ENCODE data around the gene OGFOD2.

OGFOD2 gene

GRCh38 chr12:122943196-122943595 is 31.8 kb upstream of the OGFOD2 start:
- DNase-seq (ENCODE audit: low read depth, low spot score): no peak
- no peak overlapping the region for H3K4me3 ChIP-seq (ENCODE audit: low read depth, low read length)
- TF ChIP-seq, protein P1, sequence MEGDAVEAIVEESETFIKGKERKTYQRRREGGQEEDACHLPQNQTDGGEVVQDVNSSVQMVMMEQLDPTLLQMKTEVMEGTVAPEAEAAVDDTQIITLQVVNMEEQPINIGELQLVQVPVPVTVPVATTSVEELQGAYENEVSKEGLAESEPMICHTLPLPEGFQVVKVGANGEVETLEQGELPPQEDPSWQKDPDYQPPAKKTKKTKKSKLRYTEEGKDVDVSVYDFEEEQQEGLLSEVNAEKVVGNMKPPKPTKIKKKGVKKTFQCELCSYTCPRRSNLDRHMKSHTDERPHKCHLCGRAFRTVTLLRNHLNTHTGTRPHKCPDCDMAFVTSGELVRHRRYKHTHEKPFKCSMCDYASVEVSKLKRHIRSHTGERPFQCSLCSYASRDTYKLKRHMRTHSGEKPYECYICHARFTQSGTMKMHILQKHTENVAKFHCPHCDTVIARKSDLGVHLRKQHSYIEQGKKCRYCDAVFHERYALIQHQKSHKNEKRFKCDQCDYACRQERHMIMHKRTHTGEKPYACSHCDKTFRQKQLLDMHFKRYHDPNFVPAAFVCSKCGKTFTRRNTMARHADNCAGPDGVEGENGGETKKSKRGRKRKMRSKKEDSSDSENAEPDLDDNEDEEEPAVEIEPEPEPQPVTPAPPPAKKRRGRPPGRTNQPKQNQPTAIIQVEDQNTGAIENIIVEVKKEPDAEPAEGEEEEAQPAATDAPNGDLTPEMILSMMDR (IDR thresholded peaks at IDR 0.05; ENCODE audit: insufficient read depth, low read length, missing control alignments): no peak
- CTCF ChIA-PET: interaction anchor here (17.1 kb wide), 1 partner anchor 79 kb away, joined by 449 read pairs; no protein-coding TSS in a partner anchor
- POLR2A ChIA-PET: no interaction called here

DNA sequence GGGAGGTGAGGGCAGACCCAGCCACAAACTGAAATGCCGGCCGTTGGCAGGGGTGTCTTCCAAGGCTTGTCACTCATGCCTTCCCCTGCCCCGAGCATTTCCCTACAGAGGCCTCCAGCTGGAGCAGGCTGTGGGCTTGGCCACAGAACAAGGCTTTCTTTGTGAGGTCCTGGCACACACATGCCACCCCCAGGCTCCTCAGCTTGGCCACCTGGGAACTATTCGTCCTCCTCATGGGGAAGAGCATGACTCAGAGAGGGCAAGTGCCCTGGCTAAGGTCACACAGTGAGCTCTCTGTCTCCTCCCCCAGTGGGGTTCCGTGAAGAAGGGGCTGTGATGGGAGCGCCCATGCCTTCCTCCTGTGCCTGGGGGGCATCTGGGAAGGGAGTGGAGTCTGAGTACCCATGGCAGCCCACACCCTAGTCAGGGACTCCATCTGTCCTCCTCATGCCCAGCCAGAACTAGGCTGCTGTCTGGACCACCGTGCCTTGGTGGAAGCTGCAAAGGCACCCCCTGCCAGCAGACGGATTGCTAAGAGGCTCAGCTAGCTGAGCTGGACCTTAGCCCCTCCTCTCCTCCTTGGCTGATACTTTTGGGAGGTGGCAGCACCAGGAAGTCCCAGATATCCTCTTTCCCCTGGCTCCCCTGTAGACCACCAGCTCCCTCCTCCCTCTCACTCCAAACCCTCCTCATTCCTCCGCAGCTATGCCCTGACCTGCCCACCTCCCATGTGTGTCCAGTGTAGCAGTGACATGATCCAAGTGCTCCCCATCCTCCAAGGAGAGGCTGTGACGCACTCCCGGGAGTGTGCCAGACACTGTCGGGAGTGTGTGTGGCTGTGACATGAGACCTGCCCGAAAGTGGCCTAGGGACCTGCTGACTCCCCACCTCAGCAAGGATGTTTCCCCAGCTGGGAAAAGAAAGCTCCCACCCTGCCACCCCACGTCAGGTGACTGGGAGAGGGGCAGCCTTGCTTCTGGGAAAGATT is 30.1 kb upstream of the OGFOD2 start:
- DNase-seq (ENCODE audit: low read depth, low spot score): no peak
- TF ChIP-seq, protein P1 (IDR thresholded peaks at IDR 0.05; ENCODE audit: insufficient read depth, low read length, missing control alignments): no peak
- POLR2A ChIA-PET: interaction anchor here (0.5 to 0.8 kb wide), 3 partner anchors 13 to 46 kb away, joined by 3 read pairs; partner anchors contain the start of gene ABCB9
- no peak overlapping the region for H3K4me3 ChIP-seq (ENCODE audit: low read depth, low read length)
- CTCF ChIA-PET: interaction anchor here (1.0 to 17.1 kb wide), 7 partner anchors 9 to 151 kb away, joined by 3 to 449 read pairs (median 4); no protein-coding TSS in a partner anchor

- ChIA-PET POLR2A (interaction anchor here (0.7 to 1.5 kb wide), 6 partner anchors 42 to 324 kb away, joined by 3 to 8 read pairs (median 4); partner anchors contain the start of genes MPHOSPH9 and MTRFR), CTCF (interaction anchor here (0.7 to 17.1 kb wide), 13 partner anchors 9 to 292 kb away, joined by 3 to 449 read pairs (median 4); no protein-coding TSS in a partner anchor)
- DNase-seq (ENCODE audit: low read depth, low spot score): peak; percentile 97
- no peak overlapping the region for H3K4me3 ChIP-seq (ENCODE audit: low read depth, low read length)
- TF ChIP-seq, protein P1 (IDR thresholded peaks at IDR 0.05; ENCODE audit: insufficient read depth, low read length, missing control alignments): peak; percentile 49
Observed at GRCh38 chr12:122946690-122947341, 28.2 kb upstream of the OGFOD2 start.

DNA sequence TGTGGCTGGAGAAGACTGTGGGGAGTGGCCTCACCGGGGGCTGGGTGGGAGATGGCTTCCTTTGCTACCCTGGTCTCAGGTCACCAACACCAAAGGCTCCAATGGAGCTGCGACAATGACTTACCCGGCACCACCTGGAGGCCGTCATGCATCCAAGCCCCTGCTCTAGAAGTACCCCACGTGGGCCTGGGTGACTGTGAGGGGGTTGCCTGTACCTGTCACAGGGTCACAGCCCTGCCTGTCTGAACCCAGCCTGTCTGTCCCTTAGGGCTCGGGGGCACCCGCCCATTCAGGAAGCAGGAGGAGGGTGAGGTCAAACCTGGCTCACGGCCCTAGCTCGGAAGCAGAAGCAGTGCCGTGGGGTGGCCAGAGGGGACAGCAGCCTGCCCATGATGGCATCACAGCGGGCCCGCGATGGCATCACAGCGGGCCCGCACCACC is 27.7 kb upstream of the OGFOD2 start:
- ChIA-PET POLR2A (interaction anchor here (0.7 to 1.5 kb wide), 6 partner anchors 43 to 323 kb away, joined by 3 to 8 read pairs (median 4); partner anchors contain the start of genes MPHOSPH9 and MTRFR), CTCF (interaction anchor here (0.7 to 17.1 kb wide), 12 partner anchors 8 to 292 kb away, joined by 3 to 449 read pairs (median 4); no protein-coding TSS in a partner anchor)

DNA sequence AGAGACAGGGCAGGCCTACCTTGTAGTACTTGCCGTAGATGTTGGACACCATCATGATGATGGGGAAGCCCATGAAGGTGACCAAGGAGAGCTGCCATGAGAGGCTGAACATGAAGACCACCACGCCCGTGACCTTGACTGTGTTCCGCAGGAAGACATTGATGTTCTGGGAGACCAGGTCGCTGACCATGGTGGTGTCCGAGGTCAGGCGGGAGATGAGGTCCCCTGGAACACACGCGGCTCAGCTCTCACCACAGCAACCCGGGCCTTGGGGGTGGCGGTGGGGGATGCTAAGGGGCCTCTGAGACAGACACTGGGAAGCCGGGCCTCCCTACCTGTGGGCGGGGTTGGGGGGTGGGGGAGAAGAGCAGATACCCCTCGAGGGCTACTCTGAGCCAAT is 26.4 kb upstream of the OGFOD2 start:
- POLR2A ChIA-PET: no interaction called here
- DNase-seq (ENCODE audit: low read depth, low spot score): no peak
- no peak overlapping the region for H3K4me3 ChIP-seq (ENCODE audit: low read depth, low read length)
- CTCF ChIA-PET: interaction anchor here (0.9 to 17.1 kb wide), 6 partner anchors 11 to 311 kb away, joined by 3 to 449 read pairs (median 5); no protein-coding TSS in a partner anchor
- TF ChIP-seq, protein P1 (IDR thresholded peaks at IDR 0.05; ENCODE audit: insufficient read depth, low read length, missing control alignments): no peak

More for the DNA sequence above, 27.7 kb upstream of the OGFOD2 start:
- TF ChIP-seq, protein P1 (IDR thresholded peaks at IDR 0.05; ENCODE audit: insufficient read depth, low read length, missing control alignments): no peak
- no peak for DNase-seq (ENCODE audit: low read depth, low spot score)
- H3K4me3 ChIP-seq (ENCODE audit: low read depth, low read length): no peak overlapping the region
